H9 (cell line): ENCODE measurements around the gene SOCS3. TPM values are rescaled to one million over a fixed set of nuclear protein-coding genes. Genes with fewer than 3 reads are reported as not detected.
A peak's percentile ranks its signal among the peaks of the same experiment; 100 is the strongest.

ENCODE experiments used
- DNase-seq: peaks from one replicate; pipeline ENCODE4 v3.0.0-alpha.2; 2017
- H2AFZ ChIP-seq: one replicate; pipeline ENCODE4 v1.6.1; 2013; ENCODE audit warnings: mild to moderate bottlenecking, low read length, control low read depth, moderate library complexity
- H2AK5ac ChIP-seq: 2 replicates; pipeline ENCODE4 v1.6.1; 2013; ENCODE audit warnings: low read length, control low read depth, mixed read lengths; ENCODE audit not compliant: insufficient read length
- H2BK120ac ChIP-seq: one replicate; pipeline ENCODE4 v1.6.1; 2013; ENCODE audit warnings: low read depth, mild to moderate bottlenecking, low read length, control low read depth, inconsistent platforms; ENCODE audit not compliant: poor library complexity, severe bottlenecking
- H2BK12ac ChIP-seq: 2 replicates; pipeline ENCODE4 v1.6.1; 2013; ENCODE audit warnings: low read length, control low read depth, mixed read lengths, low read depth; ENCODE audit not compliant: insufficient read length
- H2BK15ac ChIP-seq: 2 replicates; pipeline ENCODE4 v1.6.1; 2013; ENCODE audit warnings: low read depth, low read length, control low read depth
- H2BK20ac ChIP-seq: one replicate; pipeline ENCODE4 v1.6.1; 2013; ENCODE audit warnings: low read depth, mild to moderate bottlenecking, low read length, control low read depth, inconsistent platforms; ENCODE audit not compliant: poor library complexity, severe bottlenecking
- H2BK5ac ChIP-seq: 2 replicates; pipeline ENCODE4 v1.6.1; 2013; ENCODE audit warnings: low read length, control low read depth, mixed read lengths; ENCODE audit not compliant: insufficient read length
- H3K14ac ChIP-seq: 2 replicates; pipeline ENCODE4 v1.6.1; 2013; ENCODE audit warnings: low read length, control low read depth; ENCODE audit not compliant: insufficient read depth
- H3K18ac ChIP-seq: 2 replicates; pipeline ENCODE4 v1.6.1; 2013; ENCODE audit warnings: low read depth, mild to moderate bottlenecking, mixed read lengths, low read length, control low read depth; ENCODE audit not compliant: insufficient read length
- H3K23ac ChIP-seq: 2 replicates; pipeline ENCODE4 v1.6.1; 2013; ENCODE audit warnings: low read length, control low read depth, mixed read lengths, low read depth; ENCODE audit not compliant: insufficient read length
- H3K23me2 ChIP-seq: 2 replicates; pipeline ENCODE4 v1.6.1; 2013; ENCODE audit warnings: low read depth, mild to moderate bottlenecking, mixed read lengths, low read length, control low read depth; ENCODE audit not compliant: insufficient read length, poor library complexity, severe bottlenecking
- H3K27ac ChIP-seq: 2 replicates; pipeline ENCODE4 v1.5.1; 2013; ENCODE audit warnings: low read length, control low read depth, mixed read lengths, low read depth; ENCODE audit not compliant: insufficient read length
- H3K27me3 ChIP-seq: 2 replicates; pipeline ENCODE4 v1.6.1; 2013; ENCODE audit warnings: low read length, control low read depth, inconsistent platforms; ENCODE audit not compliant: insufficient read depth
- H3K4ac ChIP-seq: 2 replicates; pipeline ENCODE4 v1.6.1; 2013; ENCODE audit warnings: low read depth, mild to moderate bottlenecking, control low read depth, inconsistent platforms, low read length, moderate library complexity
- H3K4me1 ChIP-seq: 2 replicates; pipeline ENCODE4 v1.6.1; 2013; ENCODE audit warnings: low read length, control low read depth, inconsistent platforms; ENCODE audit not compliant: insufficient read depth
- H3K4me2 ChIP-seq: 2 replicates; pipeline ENCODE4 v1.6.1; 2013; ENCODE audit warnings: low read length, control low read depth, mixed read lengths; ENCODE audit not compliant: insufficient read length, insufficient read depth
- H3K56ac ChIP-seq: 2 replicates; pipeline ENCODE4 v1.6.1; 2013; ENCODE audit warnings: low read depth, mild to moderate bottlenecking, mixed read lengths, low read length, control low read depth; ENCODE audit not compliant: insufficient read length
- H3K79me1 ChIP-seq: 2 replicates; pipeline ENCODE4 v1.6.1; 2013; ENCODE audit warnings: low read depth, mild to moderate bottlenecking, moderate library complexity, low read length, control low read depth, inconsistent platforms; ENCODE audit not compliant: insufficient read depth, poor library complexity, severe bottlenecking
- H3K79me2 ChIP-seq: 2 replicates; pipeline ENCODE4 v1.6.1; 2013; ENCODE audit warnings: low read length, control low read depth, inconsistent platforms; ENCODE audit not compliant: insufficient read depth
- H3K9ac ChIP-seq: 2 replicates; pipeline ENCODE4 v1.6.1; 2013; ENCODE audit warnings: low read length, control low read depth, mixed read lengths; ENCODE audit not compliant: insufficient read length; ENCODE audit errors: extremely low read depth
- H3K9me3 ChIP-seq: one replicate; pipeline ENCODE4 v1.6.1; 2013; ENCODE audit warnings: low read depth, low read length, inconsistent platforms; ENCODE audit not compliant: control insufficient read depth
- H3T11ph ChIP-seq: one replicate; pipeline ENCODE4 v1.6.1; 2013; ENCODE audit warnings: mild to moderate bottlenecking, low read length, control low read depth, inconsistent platforms
- H4K20me1 ChIP-seq: one replicate; pipeline ENCODE4 v1.6.1; 2013; ENCODE audit not compliant: control insufficient read depth, insufficient read length, insufficient read depth
- H4K5ac ChIP-seq: 2 replicates; pipeline ENCODE4 v1.6.1; 2013; ENCODE audit warnings: low read depth, mild to moderate bottlenecking, mixed read lengths, low read length, control low read depth; ENCODE audit not compliant: insufficient read length
- H4K8ac ChIP-seq: replicated peaks from 2 replicates; pipeline ENCODE4 v1.6.1; 2013; ENCODE audit warnings: low read length, control low read depth, mixed read lengths, low read depth; ENCODE audit not compliant: insufficient read length
- H4K91ac ChIP-seq: 2 replicates; pipeline ENCODE4 v1.6.1; 2013; ENCODE audit warnings: low read depth, mild to moderate bottlenecking, moderate library complexity, mixed read lengths, low read length, control low read depth; ENCODE audit not compliant: insufficient read length
- H3K27ac Mint-ChIP-seq, 3 experiments: 2 replicates in 2 of 3; 3 replicates in 1 of 3; pipeline ENCODE4 v1.8.0; 2020 to 2021; ENCODE audit warnings: mixed read lengths in 3 of 3, mild to moderate bottlenecking in 1 of 3, moderate library complexity in 1 of 3
- H3K27me3 Mint-ChIP-seq: 2 replicates; pipeline ENCODE4 v1.8.0; 2021; ENCODE audit warnings: low read depth, mild to moderate bottlenecking, moderate library complexity, mixed read lengths
- H3K36me3 Mint-ChIP-seq, 3 experiments: 2 replicates in 2 of 3; 3 replicates in 1 of 3; pipeline ENCODE4 v1.8.0; 2020 to 2021; ENCODE audit warnings: low read depth in 3 of 3, mixed read lengths in 3 of 3; ENCODE audit not compliant: insufficient read depth in 1 of 3
- H3K4me1 Mint-ChIP-seq, 2 experiments: 2 replicates each; pipeline ENCODE4 v1.8.0; 2020; ENCODE audit warnings: mixed read lengths in 2 of 2
- H3K4me3 Mint-ChIP-seq, 2 experiments: 2 replicates in 1 of 2; 3 replicates in 1 of 2; pipeline ENCODE4 v1.8.0; 2020 to 2021; ENCODE audit warnings: mild to moderate bottlenecking in 2 of 2, mixed read lengths in 2 of 2, moderate library complexity in 1 of 2
- H3K9me3 Mint-ChIP-seq, 2 experiments: 2 replicates in 1 of 2; 3 replicates in 1 of 2; pipeline ENCODE4 v1.8.0; 2020; ENCODE audit warnings: mild to moderate bottlenecking in 2 of 2, mixed read lengths in 2 of 2, moderate library complexity in 1 of 2
- WGBS: extraction: QIAGEN DNeasy Blood & Tissue Kit; methylation state at CpG from one replicate; pipeline ENCODE4 v1.1.7; 2013; ENCODE audit warnings: missing lambda C conversion rate, low lambda C conversion rate, mixed read lengths; ENCODE audit not compliant: insufficient read length; ENCODE audit errors: extremely low coverage; 5-methylcytosine and 5-hydroxymethylcytosine counted together
- total RNA-seq: library from RNA; stranded (reverse); gene quantifications from 2 replicates; pipeline ENCODE4 v1.2.1, GENCODE V29; 2021
- TF ChIP-seq, protein P1 (sequence below): fragments of 200-600 bp; sonication (generic); conservative IDR thresholded peaks from 3 replicates; pipeline ENCODE4 v1.8.0; 2021; ENCODE audit warnings: antibody characterized with exemption, mild to moderate bottlenecking

The SOCS3 gene
- total RNA-seq, 1 experiment from 2014 or later = 9.5 TPM

DNA sequence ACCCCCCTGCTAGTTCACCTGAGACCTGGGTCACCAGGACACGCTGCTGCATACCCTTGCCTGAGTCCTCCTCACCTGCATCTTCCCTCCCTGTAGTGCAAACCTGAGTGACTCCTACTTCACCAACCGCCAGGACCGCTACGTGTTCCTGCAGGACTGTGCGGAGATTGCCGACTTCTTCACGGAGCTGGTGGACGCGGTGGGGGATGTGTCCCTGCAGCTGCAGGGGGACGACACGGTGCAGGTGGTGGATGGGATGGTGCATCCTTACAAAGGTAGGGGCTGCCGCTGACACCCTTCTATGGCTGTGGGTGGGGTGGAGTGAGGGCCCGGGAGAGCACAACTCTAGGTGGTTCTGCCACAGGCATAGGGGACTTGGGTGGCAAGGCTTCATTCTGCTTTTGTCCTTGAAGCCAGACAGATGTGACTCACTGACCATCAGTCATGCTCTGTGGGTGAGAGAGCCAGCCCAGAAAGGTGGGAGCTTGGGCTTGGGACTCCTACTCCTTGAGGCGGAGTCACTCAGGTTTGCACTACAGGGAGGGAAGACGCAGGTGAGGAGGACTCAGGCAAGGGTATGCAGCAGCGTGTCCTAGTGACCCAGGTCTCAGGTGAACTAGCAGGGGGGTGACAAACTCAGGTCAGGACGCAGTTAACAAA, 40.8 kb upstream of the SOCS3 start:
- Mint-ChIP-seq H3K4me1 (0 out of 4 replicates have a peak, but pooled peaks cover 0 to 5% of the 10 kb centered on the region in 2 experiments), H3K27me3 (no peaks in the 10 kb centered on the region), H3K27ac (peak overlapping the region in 2 of 3 experiments; percentile 78 to 85; a peak in 2 of 7 replicates), H3K36me3 (peaks cover 66 to 96% (median 95%) of the 10 kb centered on the region in 3 experiments; a peak in 6 of 7 replicates), H3K4me3 (no peak overlapping the region; a peak in 1 of 5 replicates), H3K9me3 (no peaks in the 10 kb centered on the region)
- Histone ChIP-seq H3K9me3 (no peaks in the 10 kb centered on the region), H4K8ac (no peak overlapping the region), H3K9ac (no peak overlapping the region), H2BK120ac (no peak overlapping the region), H4K5ac (no peak overlapping the region), H3K4me1 (no peaks in the 10 kb centered on the region), H3T11ph (no peak overlapping the region), H3K4ac (no peak overlapping the region), H3K18ac (no peak overlapping the region), H3K56ac (no peak overlapping the region), H3K14ac (no peak overlapping the region; the same call in 1 of the 2 replicates), H3K23me2 (no peaks in the 10 kb centered on the region), H3K27me3 (no peaks in the 10 kb centered on the region), H2AFZ (no peak overlapping the region), H2BK5ac (no peak overlapping the region), H3K79me1 (no peaks in the 10 kb centered on the region), H3K23ac (no peak overlapping the region), H3K27ac (no peak overlapping the region), H4K91ac (no peak overlapping the region), H2AK5ac (no peak overlapping the region), H3K4me2 (no peak overlapping the region), H2BK20ac (no peak overlapping the region), H2BK12ac (no peak overlapping the region), H3K79me2 (peaks cover 6% of the 10 kb centered on the region; the same call in 1 of the 2 replicates), H2BK15ac (no peak overlapping the region), H4K20me1 (peaks cover 5% of the 10 kb centered on the region)
- DNase-seq = no peak
- TF ChIP-seq, protein P1, sequence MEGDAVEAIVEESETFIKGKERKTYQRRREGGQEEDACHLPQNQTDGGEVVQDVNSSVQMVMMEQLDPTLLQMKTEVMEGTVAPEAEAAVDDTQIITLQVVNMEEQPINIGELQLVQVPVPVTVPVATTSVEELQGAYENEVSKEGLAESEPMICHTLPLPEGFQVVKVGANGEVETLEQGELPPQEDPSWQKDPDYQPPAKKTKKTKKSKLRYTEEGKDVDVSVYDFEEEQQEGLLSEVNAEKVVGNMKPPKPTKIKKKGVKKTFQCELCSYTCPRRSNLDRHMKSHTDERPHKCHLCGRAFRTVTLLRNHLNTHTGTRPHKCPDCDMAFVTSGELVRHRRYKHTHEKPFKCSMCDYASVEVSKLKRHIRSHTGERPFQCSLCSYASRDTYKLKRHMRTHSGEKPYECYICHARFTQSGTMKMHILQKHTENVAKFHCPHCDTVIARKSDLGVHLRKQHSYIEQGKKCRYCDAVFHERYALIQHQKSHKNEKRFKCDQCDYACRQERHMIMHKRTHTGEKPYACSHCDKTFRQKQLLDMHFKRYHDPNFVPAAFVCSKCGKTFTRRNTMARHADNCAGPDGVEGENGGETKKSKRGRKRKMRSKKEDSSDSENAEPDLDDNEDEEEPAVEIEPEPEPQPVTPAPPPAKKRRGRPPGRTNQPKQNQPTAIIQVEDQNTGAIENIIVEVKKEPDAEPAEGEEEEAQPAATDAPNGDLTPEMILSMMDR = no peak
- no CpG with 5 or more reads among the region's 17 CpGs for WGBS
